HEK293T (cell line): ENCODE results near the gene GSTM4.
"Not testable (repeated sequence)": the region's sequence is repeated elsewhere in the genome, so short reads cannot be mapped to it uniquely, and the experiment has no call there.

ENCODE experiments used
- ARNT ChIP-seq: fragments of 450-650 bp; IDR thresholded peaks from 2 replicates; pipeline ENCODE4 v1.6.1; 2017; ENCODE audit warnings: mild to moderate bottlenecking
- BHLHE40 ChIP-seq: fragments of 450-650 bp; IDR thresholded peaks from 2 replicates; pipeline ENCODE4 v1.6.1; 2016; ENCODE audit warnings: mild to moderate bottlenecking, moderate library complexity, borderline replicate concordance
- CTBP1 ChIP-seq: fragments of 450-650 bp; IDR thresholded peaks from 2 replicates; pipeline ENCODE4 v1.6.1; 2016; ENCODE audit warnings: borderline replicate concordance
- ELF4 ChIP-seq: fragments of 450-650 bp; IDR thresholded peaks from 2 replicates; pipeline ENCODE4 v1.6.1; 2017; ENCODE audit warnings: antibody characterized with exemption
- FOXA1 ChIP-seq: fragments of 450-650 bp; IDR thresholded peaks from 2 replicates; pipeline ENCODE4 v1.6.1; 2016; ENCODE audit warnings: mild to moderate bottlenecking
- FOXK2 ChIP-seq: fragments of 450-650 bp; IDR thresholded peaks from 2 replicates; pipeline ENCODE4 v1.6.1; 2016; ENCODE audit warnings: mild to moderate bottlenecking
- FOXM1 ChIP-seq: fragments of 450-650 bp; IDR thresholded peaks from 2 replicates; pipeline ENCODE4 v1.6.1; 2017; ENCODE audit warnings: mild to moderate bottlenecking, borderline replicate concordance
- HDGF ChIP-seq: fragments of 450-650 bp; IDR thresholded peaks from 2 replicates; pipeline ENCODE4 v1.6.1; 2017; ENCODE audit warnings: antibody characterized with exemption, borderline replicate concordance
- NFRKB ChIP-seq: fragments of 450-650 bp; IDR thresholded peaks from 2 replicates; pipeline ENCODE4 v1.6.1; 2016; ENCODE audit warnings: mild to moderate bottlenecking, moderate library complexity
- SP1 ChIP-seq: fragments of 450-650 bp; IDR thresholded peaks from 2 replicates; pipeline ENCODE4 v1.6.1; 2017
- SUZ12 ChIP-seq: fragments of 450-650 bp; IDR thresholded peaks from 2 replicates; pipeline ENCODE4 v1.6.1; 2016; ENCODE audit warnings: mild to moderate bottlenecking
- TARDBP ChIP-seq: fragments of 450-650 bp; IDR thresholded peaks from 2 replicates; pipeline ENCODE4 v1.6.1; 2016
- TF ChIP-seq, protein P1 (sequence below): fragments of 450-650 bp; IDR thresholded peaks from 2 replicates; pipeline ENCODE4 v1.6.1; 2016

DNA sequence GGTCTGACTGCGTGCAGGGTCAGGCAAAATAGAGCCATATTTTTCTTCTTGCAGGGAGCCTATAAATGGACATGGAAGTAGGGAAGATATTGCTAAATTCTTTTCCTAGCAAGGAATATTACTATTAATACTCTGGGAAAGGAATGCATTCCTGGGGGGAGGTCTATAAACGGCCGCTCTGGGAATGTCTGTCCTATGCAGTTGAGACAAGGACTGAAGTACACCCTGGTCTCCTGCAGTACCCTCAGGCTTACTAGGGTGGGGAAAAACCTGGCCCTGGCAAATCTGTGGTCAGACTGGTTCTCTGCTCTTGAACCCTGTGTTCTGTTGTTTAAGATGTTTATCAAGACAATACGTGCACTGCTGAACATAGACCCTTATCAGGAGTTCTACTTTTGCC, 53.0 kb downstream of the GSTM4 start:
- TF ChIP-seq SP1, CTBP1, ELF4, FOXM1, SUZ12, NFRKB, BHLHE40, TARDBP, ARNT, HDGF, FOXK2, FOXA1: not testable (repeated sequence)
- TF ChIP-seq, protein P1, sequence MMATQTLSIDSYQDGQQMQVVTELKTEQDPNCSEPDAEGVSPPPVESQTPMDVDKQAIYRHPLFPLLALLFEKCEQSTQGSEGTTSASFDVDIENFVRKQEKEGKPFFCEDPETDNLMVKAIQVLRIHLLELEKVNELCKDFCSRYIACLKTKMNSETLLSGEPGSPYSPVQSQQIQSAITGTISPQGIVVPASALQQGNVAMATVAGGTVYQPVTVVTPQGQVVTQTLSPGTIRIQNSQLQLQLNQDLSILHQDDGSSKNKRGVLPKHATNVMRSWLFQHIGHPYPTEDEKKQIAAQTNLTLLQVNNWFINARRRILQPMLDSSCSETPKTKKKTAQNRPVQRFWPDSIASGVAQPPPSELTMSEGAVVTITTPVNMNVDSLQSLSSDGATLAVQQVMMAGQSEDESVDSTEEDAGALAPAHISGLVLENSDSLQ, result not testable (repeated sequence)
